IMR-90 (cell line): ENCODE data around the gene FAM151B. TPM values are rescaled to one million over a fixed set of nuclear protein-coding genes. Genes with fewer than 3 reads are reported as not detected.

Experiments
- ATAC-seq: fragments of 200-7000 bp; cut with Tn5 transposase; 2 replicates; pipeline ENCODE4 v1.9.1; 2020; ENCODE audit warnings: low read depth, mild to moderate bottlenecking, moderate library complexity
- BruUV-seq: library from RNA; stranded (reverse); fragments of 400-500 nt; replicated peaks from 2 replicates; lab custom pipeline; 2021; lab: Mats Ljungman, UMichigan
- CTCF ChIA-PET: fragments of 300-600 bp; formaldehyde crosslinking; extraction: SDS; loops from one replicate; lab custom pipeline; 2021; ENCODE audit warnings: antibody characterized with exemption; lab: Yijun Ruan, JAX
- POLR2A ChIA-PET: fragments of 300-600 bp; sonication (Branson Sonifier 250); formaldehyde crosslinking; loops from one replicate; lab custom pipeline; 2022; ENCODE audit warnings: antibody characterized with exemption; ENCODE audit not compliant: unreplicated experiment; lab: Charles Lee
- DNase-seq: peaks from one replicate; pipeline ENCODE4 v3.0.0; 2013
- H2AFZ ChIP-seq: replicated peaks from 2 replicates; pipeline ENCODE3; 2013; ENCODE audit warnings: low read length, mild to moderate bottlenecking; ENCODE audit not compliant: poor library complexity
- H2AK5ac ChIP-seq: 2 replicates; pipeline ENCODE4 v1.6.1; 2013; ENCODE audit warnings: low read depth, low read length, inconsistent platforms
- H2AK9ac ChIP-seq: replicated peaks from 2 replicates; pipeline ENCODE3; 2013; ENCODE audit warnings: mild to moderate bottlenecking, low read depth, low read length, moderate library complexity; ENCODE audit not compliant: poor library complexity
- H2BK120ac ChIP-seq: 2 replicates; pipeline ENCODE4 v1.6.1; 2013; ENCODE audit warnings: low read depth, low read length, inconsistent platforms
- H2BK15ac ChIP-seq: 3 replicates; pipeline ENCODE4 v1.6.1; 2013; ENCODE audit warnings: low read depth, low read length, inconsistent platforms
- H2BK20ac ChIP-seq: 2 replicates; pipeline ENCODE4 v1.6.1; 2013; ENCODE audit warnings: low read depth, mild to moderate bottlenecking, inconsistent platforms, low read length, moderate library complexity
- H2BK5ac ChIP-seq: 2 replicates; pipeline ENCODE4 v1.6.1; 2013; ENCODE audit warnings: mild to moderate bottlenecking, low read depth, low read length, inconsistent platforms; ENCODE audit not compliant: poor library complexity, severe bottlenecking
- H3K14ac ChIP-seq: replicated peaks from 2 replicates; pipeline ENCODE4 v1.6.1; 2013; ENCODE audit warnings: low read depth, low read length, inconsistent platforms
- H3K18ac ChIP-seq: 2 replicates; pipeline ENCODE4 v1.6.1; 2013; ENCODE audit warnings: low read depth, low read length, control low read depth
- H3K23ac ChIP-seq: 2 replicates; pipeline ENCODE4 v1.6.1; 2013; ENCODE audit warnings: low read depth, low read length, inconsistent platforms
- H3K27ac ChIP-seq: 2 replicates; pipeline ENCODE4 v1.5.1; 2013; ENCODE audit warnings: mild to moderate bottlenecking, control low read depth, low read length; ENCODE audit not compliant: insufficient read depth
- H3K27me3 ChIP-seq: 2 replicates; pipeline ENCODE4 v1.6.1; 2013; ENCODE audit warnings: low read length; ENCODE audit not compliant: control insufficient read depth, insufficient read depth
- H3K36me3 ChIP-seq: 2 replicates; pipeline ENCODE4 v1.6.1; 2013; ENCODE audit warnings: low read length, mixed read lengths; ENCODE audit not compliant: control insufficient read depth, insufficient read depth
- H3K4ac ChIP-seq: 2 replicates; pipeline ENCODE4 v1.6.1; 2013; ENCODE audit warnings: low read depth, low read length, inconsistent platforms
- H3K4me1 ChIP-seq: 2 replicates; pipeline ENCODE4 v1.6.1; 2013; ENCODE audit warnings: low read length, mixed read lengths; ENCODE audit not compliant: control insufficient read depth, insufficient read depth
- H3K4me2 ChIP-seq: 2 replicates; pipeline ENCODE4 v1.6.1; 2013; ENCODE audit warnings: low read depth, mild to moderate bottlenecking, control low read depth, low read length, moderate library complexity
- H3K4me3 ChIP-seq: 2 replicates; pipeline ENCODE4 v1.5.1; 2013; ENCODE audit warnings: low read depth, mild to moderate bottlenecking, control low read depth, low read length, moderate library complexity; ENCODE audit not compliant: insufficient read depth
- H3K56ac ChIP-seq: 2 replicates; pipeline ENCODE4 v1.6.1; 2013; ENCODE audit warnings: low read length, inconsistent platforms; ENCODE audit not compliant: insufficient read depth; ENCODE audit errors: extremely low read depth
- H3K79me1 ChIP-seq, 2 experiments: 2 replicates each; pipeline ENCODE4 v1.6.1; 2013; ENCODE audit warnings: low read length in 2 of 2, inconsistent platforms in 1 of 2, low read depth in 1 of 2
- H3K9ac ChIP-seq: 2 replicates; pipeline ENCODE4 v1.6.1; 2013; ENCODE audit warnings: low read depth, low read length, control low read depth
- H3K9me1 ChIP-seq: 2 replicates; pipeline ENCODE4 v1.6.1; 2013; ENCODE audit warnings: low read length, inconsistent platforms; ENCODE audit not compliant: insufficient read depth
- H3K9me3 ChIP-seq: 2 replicates; pipeline ENCODE4 v1.6.1; 2013; ENCODE audit warnings: low read length; ENCODE audit not compliant: control insufficient read depth, insufficient read depth
- H4K20me1 ChIP-seq: 2 replicates; pipeline ENCODE4 v1.6.1; 2013; ENCODE audit warnings: low read length, inconsistent platforms; ENCODE audit not compliant: insufficient read depth
- H4K5ac ChIP-seq: 2 replicates; pipeline ENCODE4 v1.6.1; 2013; ENCODE audit warnings: mild to moderate bottlenecking, low read depth, low read length, control low read depth
- H4K8ac ChIP-seq, 2 experiments: 2 replicates each; pipeline ENCODE4 v1.6.1; 2013; ENCODE audit warnings: low read depth in 2 of 2, low read length in 2 of 2, control low read depth in 1 of 2, inconsistent platforms in 1 of 2
- H4K91ac ChIP-seq: 2 replicates; pipeline ENCODE4 v1.6.1; 2013; ENCODE audit warnings: low read depth, low read length, inconsistent platforms; ENCODE audit not compliant: insufficient read depth
- CEBPB ChIP-seq: IDR thresholded peaks from 2 replicates; pipeline ENCODE4 v1.6.1; 2012; ENCODE audit warnings: low read depth, low read length, improper control_type of control experiment
- MAFK ChIP-seq: IDR thresholded peaks from 2 replicates; pipeline ENCODE4 v1.6.1; 2012; ENCODE audit warnings: low read depth, low read length, improper control_type of control experiment
- RAD21 ChIP-seq: IDR thresholded peaks from 2 replicates; pipeline ENCODE4 v1.6.1; 2012; ENCODE audit warnings: low read length, improper control_type of control experiment
- WGBS, 2 experiments: methylation state at CpG; one replicate each; pipeline versions ENCODE4 v1.1.5 to v1.1.7; 2013; ENCODE audit warnings: missing lambda C conversion rate in 2 of 2; ENCODE audit not compliant: insufficient read length in 1 of 2; ENCODE audit errors: extremely low coverage in 2 of 2; 5-methylcytosine and 5-hydroxymethylcytosine counted together
- dilution Hi-C: fragments of 300-500 bp; cut with HindIII; formaldehyde crosslinking; loops from one replicate; pipeline ENCODE4 v1.14.3; 2018; ENCODE audit warnings: low sequenced_read_pairs; ENCODE audit not compliant: unreplicated experiment
- in situ Hi-C: fragments of 300-500 bp; cut with MboI; formaldehyde crosslinking; loops from 3 replicates; pipeline ENCODE4 v1.14.3; 2019; ENCODE audit warnings: low sequenced_read_pairs, inconsistent platforms, mixed read lengths
- intact Hi-C: fragments of 100-400 bp; cut with micrococcal nuclease; formaldehyde crosslinking; loops from 2 replicates; pipeline ENCODE4 v1.10.0; 2022
- polyA plus RNA-seq, 3 experiments: library from polyadenylated mRNA; depleted of rRNA; stranded (reverse); fragments of >200 nt; gene quantifications; 2 replicates each; pipeline ENCODE4 v1.2.3, GENCODE V29; 2012; ENCODE audit warnings: low replicate concordance in 1 of 3
- total RNA-seq: library from RNA; depleted of rRNA; stranded (reverse); fragments of >200 nt; gene quantifications from 2 replicates; pipeline ENCODE4 v1.2.3, GENCODE V29; 2012
- TF ChIP-seq, protein P1 (sequence below): fragments of 150-350 bp; IDR thresholded peaks from 2 replicates; pipeline ENCODE4 v1.6.1; 2017; ENCODE audit warnings: mild to moderate bottlenecking, antibody characterized with exemption, low read length, low read depth

Gene FAM151B
- total and polyA plus RNA-seq, 2 of the 4 experiments (the other 2 are of a cell fraction) = 1.0 to 2.9 TPM

DNA sequence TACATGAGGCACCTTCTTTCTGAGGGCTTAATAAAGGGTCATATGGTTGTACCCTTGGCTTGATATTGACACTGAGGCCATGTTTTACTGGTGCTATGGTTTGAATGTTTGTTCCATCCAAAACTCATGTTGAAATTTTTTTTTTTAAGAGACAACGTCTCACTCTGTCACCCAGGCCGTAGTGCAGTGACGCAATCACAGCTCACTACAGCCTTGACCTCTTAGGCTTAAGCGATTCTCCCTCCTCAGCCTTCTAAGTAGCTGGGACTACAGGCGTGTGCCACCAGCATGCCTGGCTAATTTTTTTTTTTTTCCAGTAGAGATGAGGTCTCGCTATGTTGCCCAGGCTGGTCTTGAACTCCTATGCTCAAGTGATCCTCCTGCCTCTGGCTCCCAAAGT, 20.9 kb downstream of the FAM151B start:
- no peak overlapping the region for H3K18ac ChIP-seq
- H4K20me1 ChIP-seq = no peaks in the 10 kb centered on the region
- no peaks in the 10 kb centered on the region for H3K9me3 ChIP-seq
- H3K9ac ChIP-seq = no peak overlapping the region
- dilution Hi-C loops (no loop called here), in situ Hi-C loops (no loop called here), intact Hi-C loops (no loop called here)
- H3K56ac ChIP-seq = no peak overlapping the region
- H4K91ac ChIP-seq = no peak overlapping the region
- no peak overlapping the region for H2AFZ ChIP-seq
- H3K23ac ChIP-seq = no peak overlapping the region
- H2AK5ac ChIP-seq = no peak overlapping the region
- CTCF ChIA-PET = no interaction called here
- 0 out of 2 replicates have a peak, but pooled peaks cover 3% of the 10 kb centered on the region for H3K36me3 ChIP-seq
- POLR2A ChIA-PET = no interaction called here
- no peak overlapping the region for H2BK20ac ChIP-seq
- no peak overlapping the region for H3K27ac ChIP-seq
- no peak for ATAC-seq
- H2AK9ac ChIP-seq = no peak overlapping the region
- no peaks in the 10 kb centered on the region for H3K4me1 ChIP-seq
- H3K79me1 ChIP-seq = no peaks in the 10 kb centered on the region
- TF ChIP-seq RAD21 (no peak), CEBPB (peak; percentile 51), MAFK (no peak)
- TF ChIP-seq, protein P1, sequence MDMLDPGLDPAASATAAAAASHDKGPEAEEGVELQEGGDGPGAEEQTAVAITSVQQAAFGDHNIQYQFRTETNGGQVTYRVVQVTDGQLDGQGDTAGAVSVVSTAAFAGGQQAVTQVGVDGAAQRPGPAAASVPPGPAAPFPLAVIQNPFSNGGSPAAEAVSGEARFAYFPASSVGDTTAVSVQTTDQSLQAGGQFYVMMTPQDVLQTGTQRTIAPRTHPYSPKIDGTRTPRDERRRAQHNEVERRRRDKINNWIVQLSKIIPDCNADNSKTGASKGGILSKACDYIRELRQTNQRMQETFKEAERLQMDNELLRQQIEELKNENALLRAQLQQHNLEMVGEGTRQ = no peak
- H2BK15ac ChIP-seq = no peak overlapping the region
- H3K27me3 ChIP-seq = no peaks in the 10 kb centered on the region
- H2BK5ac ChIP-seq = no peak overlapping the region
- H3K9me1 ChIP-seq = no peaks in the 10 kb centered on the region
- BruUV-seq = no TSS peak
- H4K8ac ChIP-seq = no peak overlapping the region
- no peak overlapping the region for H2BK120ac ChIP-seq
- H4K5ac ChIP-seq = no peak overlapping the region
- no peak overlapping the region for H3K4me3 ChIP-seq
- no peak overlapping the region for H3K4me2 ChIP-seq
- no peak overlapping the region for H3K4ac ChIP-seq
- DNase-seq = no peak
- H3K14ac ChIP-seq = no peak overlapping the region
- WGBS, 2 experiments = 100% methylated on average over 3 of the region's 6 CpGs; no CpG with 5 or more reads in 1 of the 2 experiments
